Measurements from ENCODE around the gene DDC.

GRCh38 chr7:50492770-50493519 is 72.3 kb downstream of the DDC start:
- TF ChIP-seq CTCF (IDR thresholded peaks at IDR 0.05) (no peak), EP300 (IDR thresholded peaks at IDR 0.05) (no peak), POLR2A (IDR thresholded peaks at IDR 0.05) (no peak)

Data from ovary (tissue), 3 donors.